ENCODE measurements around the gene DCDC1. TPM values are rescaled to one million over a fixed set of nuclear protein-coding genes. Genes with fewer than 3 reads are reported as not detected.
"Not testable (repeated sequence)": the region's sequence is repeated elsewhere in the genome, so short reads cannot be mapped to it uniquely, and the experiment has no call there.

The DCDC1 gene
- total RNA-seq, 1 experiment from 2014 or later = 2.1 TPM

- DNase-seq (ENCODE audit: low spot score) = peak; percentile 40
These were observed 28.5 kb downstream of the DCDC1 start for GRCh38 chr11:31340903-31341572.

GRCh38 chr11:31337806-31338205 lies 31.7 kb downstream of the DCDC1 start:
- no peak for DNase-seq (ENCODE audit: low spot score)
- in situ Hi-C loops (cut with HindIII; ENCODE audit: low sequenced_read_pairs) = no loop called here

More at GRCh38 chr11:31340903-31341572, 28.5 kb downstream of the DCDC1 start:
- in situ Hi-C loops (cut with HindIII; ENCODE audit: low sequenced_read_pairs) = no loop called here

- no peak for DNase-seq (ENCODE audit: low spot score)
- in situ Hi-C loops (cut with HindIII; ENCODE audit: low sequenced_read_pairs) = no loop called here
These were observed 40.8 kb downstream of the DCDC1 start for GRCh38 chr11:31328697-31329096.

- in situ Hi-C loops (cut with HindIII; ENCODE audit: low sequenced_read_pairs) = no loop called here
- no peak for DNase-seq (ENCODE audit: low spot score)
These were observed 42.1 kb downstream of the DCDC1 start for GRCh38 chr11:31327417-31327816.

GRCh38 chr11:31326470-31327148 lies 42.9 kb downstream of the DCDC1 start:
- DNase-seq (ENCODE audit: low spot score) = no peak
- in situ Hi-C loops (cut with HindIII; ENCODE audit: low sequenced_read_pairs) = no loop called here

GRCh38 chr11:31325160-31325559 lies 44.4 kb downstream of the DCDC1 start:
- DNase-seq (ENCODE audit: low spot score) = no peak
- in situ Hi-C loops (cut with HindIII; ENCODE audit: low sequenced_read_pairs) = no loop called here

GRCh38 chr11:31323145-31323544 lies 46.4 kb downstream of the DCDC1 start:
- in situ Hi-C loops (cut with HindIII; ENCODE audit: low sequenced_read_pairs) = no loop called here
- DNase-seq (ENCODE audit: low spot score) = no peak

GRCh38 chr11:31321494-31321893 lies 48.0 kb downstream of the DCDC1 start:
- in situ Hi-C loops (cut with HindIII; ENCODE audit: low sequenced_read_pairs); DNase-seq (ENCODE audit: low spot score): not testable (repeated sequence)

- in situ Hi-C loops (cut with HindIII; ENCODE audit: low sequenced_read_pairs) = no loop called here
These were observed 65.8 kb downstream of the DCDC1 start for GRCh38 chr11:31303644-31304180.

GRCh38 chr11:31301549-31302510 lies 67.7 kb downstream of the DCDC1 start:
- no peak for DNase-seq (ENCODE audit: low spot score)
- in situ Hi-C loops (cut with HindIII; ENCODE audit: low sequenced_read_pairs) = no loop called here

More at GRCh38 chr11:31303644-31304180, 65.8 kb downstream of the DCDC1 start:
- no peak for DNase-seq (ENCODE audit: low spot score)

GRCh38 chr11:31295308-31295707 lies 74.2 kb downstream of the DCDC1 start:
- in situ Hi-C loops (cut with HindIII; ENCODE audit: low sequenced_read_pairs) = no loop called here
- DNase-seq (ENCODE audit: low spot score) = no peak

GRCh38 chr11:31273527-31273926 lies 96.0 kb downstream of the DCDC1 start:
- DNase-seq (ENCODE audit: low spot score); in situ Hi-C loops (cut with HindIII; ENCODE audit: low sequenced_read_pairs): not testable (repeated sequence)

GRCh38 chr11:31267720-31268119 lies 101.8 kb downstream of the DCDC1 start:
- in situ Hi-C loops (cut with HindIII; ENCODE audit: low sequenced_read_pairs) = no loop called here
- DNase-seq (ENCODE audit: low spot score) = no peak

GRCh38 chr11:31264834-31265233 lies 104.7 kb downstream of the DCDC1 start:
- DNase-seq (ENCODE audit: low spot score) = no peak
- in situ Hi-C loops (cut with HindIII; ENCODE audit: low sequenced_read_pairs) = no loop called here

- no peak for DNase-seq (ENCODE audit: low spot score)
- in situ Hi-C loops (cut with HindIII; ENCODE audit: low sequenced_read_pairs) = no loop called here
These were observed 106.8 kb downstream of the DCDC1 start for GRCh38 chr11:31262761-31263160.

- in situ Hi-C loops (cut with HindIII; ENCODE audit: low sequenced_read_pairs) = no loop called here
These were observed 109.7 kb downstream of the DCDC1 start for GRCh38 chr11:31259797-31260196.

GRCh38 chr11:31254415-31254814 lies 115.1 kb downstream of the DCDC1 start:
- DNase-seq (ENCODE audit: low spot score) = no peak
- in situ Hi-C loops (cut with HindIII; ENCODE audit: low sequenced_read_pairs) = no loop called here

More at GRCh38 chr11:31259797-31260196, 109.7 kb downstream of the DCDC1 start:
- DNase-seq (ENCODE audit: low spot score) = peak; percentile 28

- in situ Hi-C loops (cut with HindIII; ENCODE audit: low sequenced_read_pairs) = no loop called here
- no peak for DNase-seq (ENCODE audit: low spot score)
These were observed 120.8 kb downstream of the DCDC1 start for GRCh38 chr11:31248768-31249167.

- in situ Hi-C loops (cut with HindIII; ENCODE audit: low sequenced_read_pairs) = no loop called here
- no peak for DNase-seq (ENCODE audit: low spot score)
These were observed 122.2 kb downstream of the DCDC1 start for GRCh38 chr11:31247321-31247720.
